GM12872 (cell line): ENCODE results near the gene WFIKKN2.

Experiments used
- TF ChIP-seq, protein P1 (sequence below): IDR thresholded peaks from 3 replicates; pipeline ENCODE4 v1.5.1; 2011; ENCODE audit warnings: low read depth, mild to moderate bottlenecking, low read length, moderate library complexity; ENCODE audit not compliant: insufficient read depth

Gene WFIKKN2

DNA sequence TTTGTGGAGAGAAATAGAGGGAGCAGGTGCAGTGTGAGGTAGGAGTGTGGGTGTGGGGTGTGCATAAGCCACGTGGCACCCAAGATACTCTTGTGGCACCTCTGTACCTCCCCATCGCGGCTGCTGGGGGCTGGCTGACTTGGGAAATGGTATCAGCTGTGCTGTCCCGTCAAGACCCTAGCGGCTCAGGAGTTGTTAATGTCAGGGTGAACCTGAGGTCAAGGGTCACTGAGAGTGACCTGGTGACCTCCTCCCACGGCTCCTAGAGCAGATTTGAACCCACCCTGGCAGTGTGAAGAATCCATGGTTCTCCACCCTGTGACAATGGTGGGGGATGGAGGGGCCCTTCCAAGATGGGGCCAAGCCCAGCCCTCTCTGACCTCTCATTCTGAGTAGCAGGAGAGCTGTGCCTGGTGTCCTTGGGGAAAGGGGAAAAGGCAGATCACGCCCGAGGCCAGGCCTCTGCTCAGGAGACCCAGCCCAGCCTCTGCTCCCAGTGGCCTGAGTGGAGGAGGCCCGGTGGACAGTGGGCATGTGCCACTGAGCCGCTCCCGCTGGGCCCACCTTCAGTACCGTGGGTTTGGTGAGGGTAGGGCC lies 3.0 kb upstream of the WFIKKN2 start:
- TF ChIP-seq, protein P1, sequence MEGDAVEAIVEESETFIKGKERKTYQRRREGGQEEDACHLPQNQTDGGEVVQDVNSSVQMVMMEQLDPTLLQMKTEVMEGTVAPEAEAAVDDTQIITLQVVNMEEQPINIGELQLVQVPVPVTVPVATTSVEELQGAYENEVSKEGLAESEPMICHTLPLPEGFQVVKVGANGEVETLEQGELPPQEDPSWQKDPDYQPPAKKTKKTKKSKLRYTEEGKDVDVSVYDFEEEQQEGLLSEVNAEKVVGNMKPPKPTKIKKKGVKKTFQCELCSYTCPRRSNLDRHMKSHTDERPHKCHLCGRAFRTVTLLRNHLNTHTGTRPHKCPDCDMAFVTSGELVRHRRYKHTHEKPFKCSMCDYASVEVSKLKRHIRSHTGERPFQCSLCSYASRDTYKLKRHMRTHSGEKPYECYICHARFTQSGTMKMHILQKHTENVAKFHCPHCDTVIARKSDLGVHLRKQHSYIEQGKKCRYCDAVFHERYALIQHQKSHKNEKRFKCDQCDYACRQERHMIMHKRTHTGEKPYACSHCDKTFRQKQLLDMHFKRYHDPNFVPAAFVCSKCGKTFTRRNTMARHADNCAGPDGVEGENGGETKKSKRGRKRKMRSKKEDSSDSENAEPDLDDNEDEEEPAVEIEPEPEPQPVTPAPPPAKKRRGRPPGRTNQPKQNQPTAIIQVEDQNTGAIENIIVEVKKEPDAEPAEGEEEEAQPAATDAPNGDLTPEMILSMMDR: no peak

DNA sequence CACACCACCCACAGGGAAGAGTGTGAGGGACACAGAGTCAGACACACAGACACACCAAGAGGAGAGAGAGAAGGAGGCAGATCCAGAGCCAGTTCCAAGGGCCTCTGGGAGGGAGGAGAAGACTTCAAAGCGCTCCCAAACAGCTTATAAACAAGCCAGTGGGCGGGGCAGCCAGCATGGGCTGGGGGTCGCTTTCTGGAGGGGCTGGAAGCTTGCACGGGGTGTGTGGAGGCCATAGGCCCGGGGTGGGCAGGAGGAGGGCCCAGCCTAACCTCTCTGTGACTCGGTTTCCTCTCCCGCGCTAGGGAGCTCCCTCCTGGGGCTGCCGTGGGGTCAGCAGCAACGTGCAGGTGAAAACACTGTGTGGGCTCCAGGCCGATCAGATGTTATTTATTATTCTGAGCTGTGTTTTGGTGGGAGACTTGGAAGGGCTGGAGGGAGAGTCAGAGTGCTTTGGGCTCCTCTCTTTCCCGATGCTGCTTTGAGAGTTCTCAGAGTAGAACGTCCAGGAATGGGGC lies 2.5 kb upstream of the WFIKKN2 start:
- TF ChIP-seq, protein P1: no peak

DNA sequence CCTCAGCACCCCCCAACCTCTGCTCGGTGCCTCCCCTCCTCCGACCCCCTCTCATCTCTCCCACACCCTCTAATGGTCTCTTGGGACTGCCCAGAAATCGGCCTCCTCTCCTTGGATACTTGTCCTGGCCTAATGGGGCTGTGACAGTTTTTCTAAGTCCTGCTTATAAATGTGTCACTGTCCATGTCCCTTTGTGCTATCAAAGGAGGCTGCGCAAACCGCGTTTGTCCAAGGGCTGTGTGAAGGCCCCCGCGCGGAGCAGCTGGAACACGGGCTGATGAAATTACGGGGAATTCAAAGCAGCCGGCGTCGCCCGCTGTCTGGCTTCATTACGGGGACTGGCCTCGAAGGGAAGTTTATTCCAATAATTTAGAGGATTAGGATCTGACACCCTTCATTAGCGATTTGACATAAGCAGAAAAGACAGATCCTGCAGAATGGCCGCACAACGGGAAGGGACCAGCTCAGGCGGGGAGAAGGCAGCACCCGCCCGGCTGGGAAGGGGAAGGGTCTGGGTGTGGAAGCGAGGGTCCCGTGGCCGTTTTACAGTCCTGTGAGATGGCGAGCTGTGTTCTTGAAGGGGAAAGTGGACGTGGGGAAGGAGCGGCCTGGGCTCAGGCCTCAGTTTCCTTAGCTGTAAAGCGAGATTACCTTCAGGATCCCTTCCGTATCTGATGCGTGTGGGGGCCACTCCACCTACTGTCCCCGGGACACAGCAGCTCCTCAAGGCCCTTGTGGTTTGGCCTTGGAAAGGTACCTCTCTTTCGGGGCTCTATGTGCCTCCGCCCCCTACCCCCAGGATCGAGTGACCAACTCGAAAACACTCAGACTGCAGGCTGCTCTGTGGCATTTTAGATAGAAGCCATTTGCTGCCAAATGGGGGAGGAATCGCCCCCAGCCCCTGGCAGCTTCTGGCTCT lies 1.6 kb upstream of the WFIKKN2 start:
- TF ChIP-seq, protein P1: no peak

DNA sequence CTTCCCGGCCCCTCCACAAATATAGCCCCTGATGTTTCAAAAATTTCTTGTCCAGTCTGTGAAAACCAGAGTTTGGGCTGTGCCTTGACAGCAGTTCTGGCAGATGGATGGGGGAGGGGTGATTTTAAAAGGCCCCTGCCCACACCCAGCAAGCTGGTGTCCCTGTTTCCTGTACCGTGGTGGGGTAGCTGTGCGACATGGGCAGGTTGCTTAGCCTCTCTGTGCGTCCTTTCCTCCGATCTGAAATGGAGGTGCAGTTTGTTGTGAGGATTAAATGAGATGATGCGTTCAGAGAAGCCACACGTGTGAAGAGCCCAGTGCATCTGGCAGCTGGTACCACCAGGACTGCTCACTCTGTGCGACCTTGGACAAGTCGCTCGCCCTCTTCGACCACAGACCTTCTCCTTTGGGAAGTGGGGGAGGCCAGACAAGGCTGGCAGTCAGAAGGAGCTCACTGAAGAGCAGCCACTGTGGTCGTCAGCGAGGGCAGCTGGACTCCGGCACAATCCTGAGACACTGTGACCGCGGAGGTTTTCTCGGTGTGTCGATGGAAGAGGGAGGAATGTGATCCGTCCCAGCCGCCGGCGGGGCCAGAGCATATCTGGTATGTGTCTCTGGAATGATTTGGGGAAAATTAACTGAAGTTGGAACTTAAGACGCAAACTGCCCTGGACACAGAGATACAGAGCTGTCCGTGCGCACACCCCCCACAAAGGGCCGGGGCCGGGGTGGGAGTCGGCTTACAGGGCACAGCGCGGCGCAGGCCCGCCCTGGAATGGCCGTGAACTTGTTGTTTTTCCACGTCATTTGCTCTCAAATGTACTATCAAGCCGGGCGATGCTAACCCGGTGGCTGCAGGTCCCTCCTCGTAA lies 721 bp upstream of the WFIKKN2 start:
- TF ChIP-seq, protein P1: no peak

DNA sequence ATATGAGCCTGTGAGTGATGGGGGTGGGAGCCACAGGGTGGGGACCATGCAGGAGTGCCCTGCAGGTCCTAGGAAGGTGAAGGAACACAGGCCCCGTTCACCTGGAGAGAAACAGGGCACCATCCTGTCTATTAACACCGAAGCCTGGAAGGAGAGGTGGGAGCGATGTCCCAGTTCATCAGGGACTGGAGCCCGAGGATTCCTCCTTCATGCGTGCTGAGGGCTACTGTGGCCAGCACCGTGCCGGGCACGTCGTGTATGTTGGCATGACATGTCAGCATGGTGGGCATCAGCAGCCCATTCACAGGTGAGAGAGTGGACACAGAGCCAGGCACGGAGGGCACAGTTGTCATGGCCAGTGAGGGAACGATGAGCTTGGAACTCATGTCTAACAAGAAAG lies 1.4 kb downstream of the WFIKKN2 start:
- TF ChIP-seq, protein P1: no peak

DNA sequence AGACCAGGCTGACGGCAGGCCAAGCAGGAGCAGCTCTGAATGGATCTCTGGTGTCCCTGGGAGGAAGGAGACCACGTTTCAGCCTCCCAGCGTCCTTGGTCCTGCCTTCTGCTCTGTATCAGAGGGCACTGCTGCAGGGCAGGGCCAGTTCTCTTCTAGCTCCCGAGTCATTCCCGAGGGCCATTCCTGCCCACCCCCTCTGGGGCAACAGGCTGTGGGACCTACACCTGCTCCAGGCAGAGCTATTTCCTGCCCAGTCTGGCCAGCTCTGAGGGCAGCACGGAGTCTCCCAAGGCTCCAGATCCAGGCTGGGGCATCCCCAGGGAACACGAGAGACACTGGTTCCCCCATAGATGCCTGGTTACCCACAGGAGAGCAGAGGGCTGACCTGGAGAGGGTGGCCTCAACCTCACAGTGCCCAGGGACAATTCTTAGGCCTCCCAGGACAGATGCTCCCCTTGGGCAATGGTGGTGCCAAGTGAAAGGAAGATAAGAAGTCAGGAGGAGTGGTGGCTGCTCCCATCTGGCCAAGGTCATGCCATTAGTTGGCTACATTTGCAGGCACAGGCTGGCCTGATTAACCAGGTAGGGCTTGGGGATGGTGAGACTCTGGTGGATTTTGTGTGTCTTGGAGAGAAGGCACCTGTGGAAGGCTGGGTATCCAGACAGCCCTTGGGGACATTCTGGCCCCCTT lies 2.0 kb downstream of the WFIKKN2 start:
- TF ChIP-seq, protein P1: no peak
